Activated CD4-positive, alpha-beta memory T cell treated with anti-CD3 and anti-CD28 coated beads for 36 hours (primary cell): ENCODE measurements around the gene ARHGEF10L. TPM values are rescaled to one million over a fixed set of nuclear protein-coding genes. Genes with fewer than 3 reads are reported as not detected.

Experiments
- CTCF ChIA-PET: fragments of 350-600 bp; sonication (Branson Sonifier 250); formaldehyde crosslinking; loops from one replicate; lab custom pipeline; 2021; ENCODE audit warnings: antibody characterized with exemption, inconsistent platforms; lab: Charles Lee
- POLR2A ChIA-PET: fragments of 350-600 bp; sonication (Branson Sonifier 250); formaldehyde crosslinking; loops from one replicate; lab custom pipeline; 2021; ENCODE audit warnings: antibody characterized with exemption; lab: Charles Lee
- DNase-seq: peaks from one replicate; pipeline ENCODE4 v3.0.0-alpha.2; 2020
- H3K27ac Mint-ChIP-seq: one replicate; pipeline ENCODE4 v1.8.0; 2021; ENCODE audit warnings: mixed read lengths
- H3K27me3 Mint-ChIP-seq: one replicate; pipeline ENCODE4 v1.8.0; 2021; ENCODE audit warnings: mixed read lengths
- H3K36me3 Mint-ChIP-seq: one replicate; pipeline ENCODE4 v1.8.0; 2021; ENCODE audit warnings: mixed read lengths
- H3K4me1 Mint-ChIP-seq: one replicate; pipeline ENCODE4 v1.8.0; 2021; ENCODE audit warnings: low read depth, mixed read lengths
- H3K4me3 Mint-ChIP-seq: one replicate; pipeline ENCODE4 v1.8.0; 2021; ENCODE audit warnings: mild to moderate bottlenecking, mixed read lengths
- H3K9me3 Mint-ChIP-seq: one replicate; pipeline ENCODE4 v1.8.0; 2021; ENCODE audit warnings: mixed read lengths
- intact Hi-C: fragments of 100-400 bp; cut with micrococcal nuclease; formaldehyde crosslinking; loops from one replicate; pipeline ENCODE4 v1.15.1; 2023
- total RNA-seq, 2 experiments: library from RNA; stranded (reverse); gene quantifications; one replicate each; pipeline ENCODE4 v1.2.3, GENCODE V29; 2021

ARHGEF10L gene
- total RNA-seq, 2 experiments from 2014 or later = not detected

GRCh38 chr1:17527036-17527914, 12.2 kb upstream of the ARHGEF10L start:
- intact Hi-C loops = no loop called here
- Mint-ChIP-seq H3K4me3 (no peak overlapping the region), H3K36me3 (no peaks in the 10 kb centered on the region), H3K9me3 (no peaks in the 10 kb centered on the region), H3K27me3 (peaks cover 20% of the 10 kb centered on the region), H3K27ac (no peak overlapping the region), H3K4me1 (no peaks in the 10 kb centered on the region)
- POLR2A ChIA-PET = no interaction called here
- no peak for DNase-seq
- CTCF ChIA-PET = interaction anchor here (0.7 kb wide), 1 partner anchor 33 kb away, joined by 3 read pairs; no protein-coding TSS in a partner anchor

- Mint-ChIP-seq H3K4me3 (no peak overlapping the region), H3K27me3 (peaks cover 20% of the 10 kb centered on the region), H3K36me3 (no peaks in the 10 kb centered on the region), H3K27ac (no peak overlapping the region), H3K9me3 (no peaks in the 10 kb centered on the region), H3K4me1 (no peaks in the 10 kb centered on the region)
- DNase-seq = no peak
- CTCF ChIA-PET = interaction anchor here (0.6 kb wide), 1 partner anchor 158 kb away, joined by 3 read pairs; no protein-coding TSS in a partner anchor
- POLR2A ChIA-PET = no interaction called here
- intact Hi-C loops = no loop called here
These were observed 10.1 kb upstream of the ARHGEF10L start for GRCh38 chr1:17529381-17529780.

- Mint-ChIP-seq H3K27ac (no peak overlapping the region), H3K4me1 (no peaks in the 10 kb centered on the region), H3K4me3 (no peak overlapping the region), H3K36me3 (no peaks in the 10 kb centered on the region), H3K9me3 (no peaks in the 10 kb centered on the region), H3K27me3 (peaks cover 16% of the 10 kb centered on the region)
- DNase-seq = no peak
- intact Hi-C loops = no loop called here
- POLR2A ChIA-PET = no interaction called here
- CTCF ChIA-PET = no interaction called here
These were observed 8.2 kb upstream of the ARHGEF10L start for GRCh38 chr1:17531343-17531681.

GRCh38 chr1:17531682-17532487, 7.6 kb upstream of the ARHGEF10L start:
- POLR2A ChIA-PET = no interaction called here
- no peak overlapping the region for H3K4me3 Mint-ChIP-seq
- no peaks in the 10 kb centered on the region for H3K9me3 Mint-ChIP-seq
- CTCF ChIA-PET = no interaction called here
- intact Hi-C loops = no loop called here
- H3K36me3 Mint-ChIP-seq = no peaks in the 10 kb centered on the region
- H3K4me1 Mint-ChIP-seq = no peaks in the 10 kb centered on the region
- no peak for DNase-seq
- H3K27me3 Mint-ChIP-seq = peaks cover 21% of the 10 kb centered on the region
- H3K27ac Mint-ChIP-seq = no peak overlapping the region

- POLR2A ChIA-PET = no interaction called here
- no peaks in the 10 kb centered on the region for H3K4me1 Mint-ChIP-seq
- CTCF ChIA-PET = no interaction called here
- peaks cover 26% of the 10 kb centered on the region for H3K27me3 Mint-ChIP-seq
- no peaks in the 10 kb centered on the region for H3K36me3 Mint-ChIP-seq
- intact Hi-C loops = no loop called here
- no peaks in the 10 kb centered on the region for H3K9me3 Mint-ChIP-seq
- no peak overlapping the region for H3K4me3 Mint-ChIP-seq
- no peak overlapping the region for H3K27ac Mint-ChIP-seq
- no peak for DNase-seq
These were observed 6.3 kb upstream of the ARHGEF10L start for GRCh38 chr1:17533201-17533600.

- no peaks in the 10 kb centered on the region for H3K9me3 Mint-ChIP-seq
- H3K4me1 Mint-ChIP-seq = peaks cover 6% of the 10 kb centered on the region
- POLR2A ChIA-PET = no interaction called here
- CTCF ChIA-PET = interaction anchor here (1.2 kb wide), 1 partner anchor 33 kb away, joined by 3 read pairs; no protein-coding TSS in a partner anchor
- no peaks in the 10 kb centered on the region for H3K36me3 Mint-ChIP-seq
- no peak for DNase-seq
- H3K4me3 Mint-ChIP-seq = no peak overlapping the region
- H3K27ac Mint-ChIP-seq = no peak overlapping the region
- peaks cover 29% of the 10 kb centered on the region for H3K27me3 Mint-ChIP-seq
- intact Hi-C loops = no loop called here
These were observed 4.1 kb upstream of the ARHGEF10L start for GRCh38 chr1:17535300-17535936.

- intact Hi-C loops = no loop called here
- no peaks in the 10 kb centered on the region for H3K36me3 Mint-ChIP-seq
- peaks cover 8% of the 10 kb centered on the region for H3K4me1 Mint-ChIP-seq
- H3K4me3 Mint-ChIP-seq = no peak overlapping the region
- ChIA-PET POLR2A (no interaction called here), CTCF (interaction anchor here (0.7 kb wide), 1 partner anchor 28 kb away, joined by 4 read pairs; no protein-coding TSS in a partner anchor)
- no peak for DNase-seq
- H3K9me3 Mint-ChIP-seq = no peaks in the 10 kb centered on the region
- H3K27me3 Mint-ChIP-seq = peaks cover 34% of the 10 kb centered on the region
- no peak overlapping the region for H3K27ac Mint-ChIP-seq
These were observed 1.5 kb upstream of the ARHGEF10L start for GRCh38 chr1:17538010-17538409.

GRCh38 chr1:17538428-17539117, 925 bp upstream of the ARHGEF10L start:
- CTCF ChIA-PET = no interaction called here
- intact Hi-C loops = no loop called here
- Mint-ChIP-seq H3K9me3 (no peaks in the 10 kb centered on the region), H3K4me3 (no peak overlapping the region), H3K4me1 (peaks cover 8% of the 10 kb centered on the region), H3K27me3 (peaks cover 34% of the 10 kb centered on the region), H3K27ac (no peak overlapping the region), H3K36me3 (no peaks in the 10 kb centered on the region)
- no peak for DNase-seq
- POLR2A ChIA-PET = no interaction called here

GRCh38 chr1:17539118-17539476, 401 bp upstream of the ARHGEF10L start:
- Mint-ChIP-seq H3K4me1 (peaks cover 8% of the 10 kb centered on the region), H3K9me3 (no peaks in the 10 kb centered on the region), H3K27ac (no peak overlapping the region), H3K27me3 (peaks cover 34% of the 10 kb centered on the region), H3K36me3 (no peaks in the 10 kb centered on the region), H3K4me3 (no peak overlapping the region)
- CTCF ChIA-PET = no interaction called here
- intact Hi-C loops = no loop called here
- POLR2A ChIA-PET = no interaction called here
- no peak for DNase-seq

GRCh38 chr1:17540255-17541001, 930 bp downstream of the ARHGEF10L start:
- H3K27me3 Mint-ChIP-seq = peaks cover 42% of the 10 kb centered on the region
- DNase-seq = no peak
- no peak overlapping the region for H3K4me3 Mint-ChIP-seq
- no peaks in the 10 kb centered on the region for H3K9me3 Mint-ChIP-seq
- no peak overlapping the region for H3K27ac Mint-ChIP-seq
- peaks cover 8% of the 10 kb centered on the region for H3K4me1 Mint-ChIP-seq
- POLR2A ChIA-PET = no interaction called here
- H3K36me3 Mint-ChIP-seq = no peaks in the 10 kb centered on the region
- CTCF ChIA-PET = no interaction called here
- intact Hi-C loops = no loop called here

- Mint-ChIP-seq H3K27me3 (peaks cover 31% of the 10 kb centered on the region), H3K9me3 (no peaks in the 10 kb centered on the region), H3K36me3 (no peaks in the 10 kb centered on the region), H3K4me3 (no peak overlapping the region), H3K27ac (no peak overlapping the region), H3K4me1 (peaks cover 8% of the 10 kb centered on the region)
- ChIA-PET POLR2A (no interaction called here), CTCF (no interaction called here)
- no peak for DNase-seq
- intact Hi-C loops = no loop called here
These were observed 3.1 kb downstream of the ARHGEF10L start for GRCh38 chr1:17542645-17543044.
